K562 (cell line): Measurements from ENCODE around the gene B3GAT3. TPM values are rescaled to one million over a fixed set of nuclear protein-coding genes. Genes with fewer than 3 reads are reported as not detected.
A peak's percentile ranks its signal among the peaks of the same experiment; 100 is the strongest.

ENCODE experiments used
- ATAC-seq: fragments of 200-7000 bp; cut with Tn5 transposase; 3 replicates; pipeline ENCODE4 v1.9.1; 2020; ENCODE audit warnings: moderate library complexity
- BruUV-seq: library from RNA; stranded (reverse); fragments of 400-500 nt; replicated peaks from 2 replicates; lab custom pipeline; 2021; lab: Mats Ljungman, UMichigan
- CTCF ChIA-PET: fragments of 300-600 bp; formaldehyde crosslinking; extraction: SDS; loops from one replicate; lab custom pipeline; 2021; ENCODE audit warnings: low intra/inter-chr PET ratio; lab: Yijun Ruan, JAX
- POLR2A ChIA-PET: fragments of 300-600, 350-650 bp; sonication (Branson Sonifier 250); formaldehyde crosslinking; extraction: SDS; loops from one replicate; lab custom pipeline; 2021; ENCODE audit warnings: antibody characterized with exemption, inconsistent platforms; lab: Yijun Ruan, JAX
- DNase-seq, 4 experiments: peaks; one replicate each; pipeline versions ENCODE4 v3.0.0 to v3.0.0-alpha.2; 2011 to 2018; ENCODE audit warnings: low spot score in 3 of 4, mixed read lengths in 3 of 4; ENCODE audit errors: extremely low read depth in 1 of 4
- FAIRE-seq: peaks from 2 replicates; lab custom pipeline; 2011; peaks lifted over from hg19 to GRCh38; lab: Jason Lieb, UNC
- H2AFZ ChIP-seq: 2 replicates; pipeline ENCODE4 v1.6.0; 2011; ENCODE audit warnings: low read depth, low read length, control low read depth, inconsistent platforms
- H3K27ac ChIP-seq: fragments of 200-600 bp; 3 replicates; pipeline ENCODE4 v1.8.0; 2011; ENCODE audit warnings: low read depth, mild to moderate bottlenecking, control low read depth, inconsistent platforms, low read length, moderate library complexity, mixed read lengths; ENCODE audit errors: extremely low read depth
- H3K27me3 ChIP-seq, 2 experiments: fragments of 300-600 bp in 1 of 2; 2 replicates in 1 of 2; 3 replicates in 1 of 2; pipeline versions ENCODE4 v1.6.0 to v1.8.0; 2011; ENCODE audit warnings: inconsistent platforms in 2 of 2, low read length in 2 of 2, mild to moderate bottlenecking in 1 of 2, mixed read lengths in 1 of 2, moderate library complexity in 1 of 2; ENCODE audit not compliant: control insufficient read depth in 2 of 2, insufficient read depth in 2 of 2
- H3K36me3 ChIP-seq: fragments of 300-600 bp; 3 replicates; pipeline ENCODE4 v1.8.0; 2011; ENCODE audit warnings: mild to moderate bottlenecking, low read length, inconsistent platforms; ENCODE audit not compliant: control insufficient read depth, insufficient read depth
- H3K4me1 ChIP-seq, 2 experiments: fragments of 200-600 bp in 1 of 2; replicated peaks in 1 of 2; 2 replicates in 1 of 2; 3 replicates in 1 of 2; pipeline versions ENCODE4 v1.5.1 to v1.8.0; 2011; ENCODE audit warnings: inconsistent platforms in 2 of 2, low read length in 2 of 2, mild to moderate bottlenecking in 1 of 2, mixed read lengths in 1 of 2, moderate library complexity in 1 of 2; ENCODE audit not compliant: control insufficient read depth in 2 of 2, insufficient read depth in 2 of 2
- H3K4me2 ChIP-seq: 2 replicates; pipeline ENCODE4 v1.6.1; 2011; ENCODE audit warnings: low read length, control low read depth, inconsistent platforms, mixed read lengths; ENCODE audit not compliant: insufficient read depth
- H3K4me3 ChIP-seq: fragments of 200-600 bp; sonication (generic), shearing (Covaris generic); 2 replicates; pipeline ENCODE4 v1.5.1; 2016; ENCODE audit warnings: control low read depth, inconsistent platforms
- H3K79me2 ChIP-seq: fragments of 200-600 bp; 3 replicates; pipeline ENCODE4 v1.8.0; 2011; ENCODE audit warnings: low read length, inconsistent platforms; ENCODE audit not compliant: control insufficient read depth, insufficient read depth
- H3K9ac ChIP-seq, 2 experiments: 2 replicates each; pipeline versions ENCODE4 v1.6.0 to v1.6.1; 2011; ENCODE audit warnings: low read depth in 2 of 2, low read length in 2 of 2, control low read depth in 1 of 2, inconsistent platforms in 1 of 2, mild to moderate bottlenecking in 1 of 2, mixed read lengths in 1 of 2; ENCODE audit not compliant: insufficient read depth in 1 of 2
- H3K9me1 ChIP-seq: one replicate; pipeline ENCODE4 v1.6.0; 2011; ENCODE audit warnings: inconsistent platforms, mild to moderate bottlenecking, low read length, moderate library complexity; ENCODE audit not compliant: control insufficient read depth, insufficient read depth
- H3K9me3 ChIP-seq: replicated peaks from 2 replicates; pipeline ENCODE4 v1.5.1; 2011; ENCODE audit warnings: low read depth, low read length, inconsistent platforms; ENCODE audit not compliant: control insufficient read depth, insufficient read depth
- H4K20me1 ChIP-seq: replicated peaks from 2 replicates; pipeline ENCODE4 v1.6.1; 2011; ENCODE audit warnings: low read length, inconsistent platforms, mixed read lengths; ENCODE audit not compliant: control insufficient read depth, insufficient read depth
- DPF2 ChIP-seq: fragments of 450-650 bp; IDR thresholded peaks from 2 replicates; pipeline ENCODE4 v1.6.1; 2016
- HDAC3 ChIP-seq: fragments of 450-650 bp; IDR thresholded peaks from 2 replicates; pipeline ENCODE4 v1.6.1; 2018; ENCODE audit warnings: borderline replicate concordance, mild to moderate bottlenecking, moderate library complexity; ENCODE audit not compliant: partially characterized antibody
- MEIS2 ChIP-seq: fragments of 450-650 bp; IDR thresholded peaks from 2 replicates; pipeline ENCODE4 v1.6.1; 2014; ENCODE audit warnings: mild to moderate bottlenecking; ENCODE audit not compliant: partially characterized antibody
- NCOR1 ChIP-seq: fragments of 450-650 bp; IDR thresholded peaks from 2 replicates; pipeline ENCODE4 v1.6.1; 2016; ENCODE audit warnings: mild to moderate bottlenecking, moderate library complexity
- NEUROD1 ChIP-seq: fragments of 150-350 bp; IDR thresholded peaks from 2 replicates; pipeline ENCODE4 v1.6.1; 2014; ENCODE audit warnings: borderline replicate concordance, low read length, low read depth; ENCODE audit not compliant: partially characterized antibody
- PML ChIP-seq: IDR thresholded peaks from 2 replicates; pipeline ENCODE4 v1.6.1; 2012; ENCODE audit warnings: low read length, inconsistent platforms
- SAFB ChIP-seq: fragments of 200-400 bp; formaldehyde crosslinking; IDR thresholded peaks from 2 replicates; pipeline ENCODE4 v1.6.1; 2017; ENCODE audit warnings: low read depth, low read length, borderline replicate concordance
- SIN3B ChIP-seq: fragments of 450-650 bp; IDR thresholded peaks from 2 replicates; pipeline ENCODE4 v1.6.1; 2017; ENCODE audit warnings: low read depth, mild to moderate bottlenecking, moderate library complexity
- SLC30A9 ChIP-seq: fragments of 250-450 bp; sonication (Bioruptor Pico); IDR thresholded peaks from 2 replicates; pipeline ENCODE4 v1.8.0; 2022; ENCODE audit warnings: mild to moderate bottlenecking, moderate library complexity
- SMARCA4 ChIP-seq: fragments of 450-650 bp; IDR thresholded peaks from 2 replicates; pipeline ENCODE4 v1.6.1; 2016
- TAF1 ChIP-seq: IDR thresholded peaks from 2 replicates; pipeline ENCODE4 v1.6.1; 2011; ENCODE audit warnings: mild to moderate bottlenecking, low read length, moderate library complexity; ENCODE audit not compliant: insufficient read depth, control insufficient read depth, severe bottlenecking; ENCODE audit errors: extremely low read depth
- TOE1 ChIP-seq, 2 experiments: fragments of 450-650 bp in 1 of 2; sonication (generic) in 1 of 2; formaldehyde crosslinking in 1 of 2; IDR thresholded peaks; 2 replicates each; pipeline versions ENCODE4 v1.7.1 to v1.8.0; 2016 to 2022; ENCODE audit warnings: borderline replicate concordance in 2 of 2, mild to moderate bottlenecking in 2 of 2, antibody characterized with exemption in 1 of 2, inconsistent platforms in 1 of 2, low read depth in 1 of 2, missing genetic modification reagents in 1 of 2, moderate library complexity in 1 of 2
- YBX1 ChIP-seq: fragments of 450-650 bp; IDR thresholded peaks from 2 replicates; pipeline ENCODE4 v1.7.1; 2016; ENCODE audit warnings: mild to moderate bottlenecking
- ZBTB26 ChIP-seq: fragments of 450-650 bp; formaldehyde crosslinking; IDR thresholded peaks from 2 replicates; pipeline ENCODE4 v1.4.0; 2022; ENCODE audit warnings: missing genetic modification characterization
- ZFP30 ChIP-seq: fragments of 250-450 bp; sonication (Bioruptor Pico); IDR thresholded peaks from 2 replicates; pipeline ENCODE4 v1.8.0; 2022; ENCODE audit warnings: moderate library complexity, mild to moderate bottlenecking, inconsistent platforms, borderline replicate concordance
- ZNF740 ChIP-seq, 3 experiments: fragments of 200-800 bp in 1 of 3; sonication (Bioruptor generic) in 1 of 3; sonication (generic) in 1 of 3; formaldehyde crosslinking in 1 of 3; IDR thresholded peaks; 2 replicates each; pipeline versions ENCODE4 v1.6.1 to v1.8.0; 2016 to 2022; ENCODE audit warnings: mild to moderate bottlenecking in 2 of 3, missing compliant biosample characterization in 2 of 3, missing genetic modification characterization in 2 of 3, missing genetic modification reagents in 1 of 3
- ZZZ3 ChIP-seq: fragments of 450-650 bp; IDR thresholded peaks from 2 replicates; pipeline ENCODE4 v1.6.1; 2016; ENCODE audit warnings: antibody characterized with exemption, mild to moderate bottlenecking, moderate library complexity
- whole genome bisulfite sequencing: fragments of 100-300 bp; shearing (Covaris generic); methylation state at CpG from one replicate; pipeline ENCODE4 v1.1.6; 2016; ENCODE audit warnings: low coverage, mixed read lengths; ENCODE audit not compliant: insufficient coverage; ENCODE audit errors: missing lambda C conversion rate; 5-methylcytosine and 5-hydroxymethylcytosine counted together
- in situ Hi-C: fragments of 300-500 bp; cut with MboI; formaldehyde crosslinking; loops from 4 replicates; pipeline ENCODE4 v1.15.0; 2018; ENCODE audit warnings: inconsistent platforms, mixed read lengths
- intact Hi-C: fragments of 100-400 bp; cut with micrococcal nuclease; formaldehyde crosslinking; loops from 2 replicates; pipeline ENCODE4 v1.14.2; 2022
- polyA plus RNA-seq, 8 experiments: library from polyadenylated mRNA; depleted of rRNA in 4 of 8; stranded (reverse) in 5 of 8; unstranded in 3 of 8; fragments of >200 nt; fragmentation: Nextera tagmentation in 2 of 8; fragmentation: Illumina TruSeq in 1 of 8; extraction: Ambion mirVana in 2 of 8; extraction: Trizol in 1 of 8; gene quantifications; 2 replicates each; pipeline versions ENCODE4 v1.2.1 to v1.2.3, GENCODE V29; 2011 to 2014; ENCODE audit warnings: inconsistent platforms in 1 of 8, missing spikeins in 1 of 8
- total RNA-seq, 7 experiments: library from RNA; depleted of rRNA in 6 of 7; stranded (reverse); fragments of >200 nt in 6 of 7; fragmentation: Illumina TruSeq in 2 of 7; extraction: Trizol in 2 of 7; gene quantifications; 2 replicates each; pipeline versions ENCODE4 v1.2.1 to v1.2.3, GENCODE V29; 2011 to 2021; ENCODE audit warnings: low replicate concordance in 1 of 7

The B3GAT3 gene
- total and polyA plus RNA-seq, 9 of the 15 experiments (the other 6 are each of a cell fraction or from before 2014, with no cell fraction given) = 0.30 to 64.0 (median 21.4) TPM

- TSS peak; percentile 67 for BruUV-seq
- H3K9me3 ChIP-seq = no peaks in the 10 kb centered on the region
- FAIRE-seq (peak; percentile 73), ATAC-seq (peak; percentile 33), DNase-seq (peak in 3 of 4 experiments; percentile 11 to 31 (median 20))
- no peaks in the 10 kb centered on the region for H3K9me1 ChIP-seq
- peak overlapping the region; percentile 80 for H3K27ac ChIP-seq
- peaks cover 11 to 36% of the 10 kb centered on the region in 2 experiments; a peak in 4 of 5 replicates for H3K4me1 ChIP-seq
- H3K4me2 ChIP-seq = peak overlapping the region; percentile 91
- H3K4me3 ChIP-seq = peak overlapping the region; percentile 77
- peaks cover 35% of the 10 kb centered on the region; the same call in 2 of the 3 replicates for H3K36me3 ChIP-seq
- WGBS = 12% methylated on average over 14 of the region's 16 CpGs
- no peaks in the 10 kb centered on the region for H3K27me3 ChIP-seq
- H3K79me2 ChIP-seq = peaks cover 27% of the 10 kb centered on the region
- H3K9ac ChIP-seq = peak overlapping the region; percentile 87 to 98
- H4K20me1 ChIP-seq = peaks cover 9% of the 10 kb centered on the region
- ChIA-PET POLR2A (interaction anchor here (0.6 to 1.4 kb wide), 11 partner anchors 8 to 256 kb away, joined by 3 to 52 read pairs (median 4); partner anchors contain the start of genes C11orf98, CSKMT, LBHD1 and UQCC3), CTCF (no interaction called here)
- peak overlapping the region; percentile 95; the same call in 1 of the 2 replicates for H2AFZ ChIP-seq
- intact Hi-C loops (no loop called here), in situ Hi-C loops (no loop called here)
- peak; percentile 54 for TF ChIP-seq MEIS2
- no peak for TF ChIP-seq SAFB
- TF ChIP-seq SMARCA4 = peak; percentile 59
- no peak for TF ChIP-seq TAF1
- 0 out of 2 replicates have a peak, but pooled peaks have one; percentile 14 for TF ChIP-seq DPF2
- TF ChIP-seq TOE1 (IDR thresholded peaks at IDR 0.05; ENCODE audit: borderline replicate concordance) = no peak
- TF ChIP-seq TOE1 (CRISPR knock-in tag; IDR thresholded peaks at IDR 0.05; ENCODE audit: borderline replicate concordance, low read depth) = no peak
- TF ChIP-seq HDAC3 = no peak
- no peak for TF ChIP-seq ZBTB26 (CRISPR knock-in tag)
- TF ChIP-seq NEUROD1 = no peak
- TF ChIP-seq SLC30A9 (CRISPR knock-in tag) = no peak
- TF ChIP-seq PML = no peak
- TF ChIP-seq YBX1 = no peak
- no peak for TF ChIP-seq ZZZ3
- no peak for TF ChIP-seq ZFP30
- no peak for TF ChIP-seq NCOR1
- no peak for TF ChIP-seq SIN3B
- TF ChIP-seq ZNF740 (CRISPR knock-in tag; IDR thresholded peaks at IDR 0.05) = no peak
- no peak for TF ChIP-seq ZNF740 (tag; IDR thresholded peaks at IDR 0.05)
Measured at GRCh38 chr11:62652161-62653006, 30.6 kb upstream of the B3GAT3 start.
